ENCODE results near the gene ARPC1A. TPM values are rescaled to one million over a fixed set of nuclear protein-coding genes. Genes with fewer than 3 reads are reported as not detected.
"Not testable (repeated sequence)": the region's sequence is repeated elsewhere in the genome, so short reads cannot be mapped to it uniquely, and the experiment has no call there.

ARPC1A gene
- total and polyA plus RNA-seq, 4 experiments from 2014 or later = 46.2 to 64.2 (median 50.3) TPM

DNA sequence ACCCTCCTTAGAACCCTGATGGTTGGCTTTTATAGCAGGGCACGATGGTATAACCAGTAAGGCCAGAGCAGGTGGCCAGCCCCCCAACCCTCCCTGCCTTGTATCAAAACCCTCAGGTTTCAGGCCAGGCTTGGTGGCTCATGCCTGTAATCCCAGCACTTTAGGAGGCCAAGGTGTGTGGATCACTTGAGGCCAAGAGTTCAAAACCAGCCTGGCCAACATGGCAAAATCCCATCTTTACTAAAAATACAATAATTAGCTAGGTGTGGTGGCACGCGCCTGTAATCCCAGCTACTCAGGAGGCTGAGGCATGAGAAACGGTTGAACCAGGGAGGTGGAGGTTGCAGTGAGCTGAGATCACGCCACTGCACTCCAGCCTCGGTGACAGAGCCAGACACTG is 3.0 kb upstream of the ARPC1A start:
- H3K4me1 ChIP-seq (ENCODE audit: insufficient read depth, low read length) = peaks cover 21% of the 10 kb centered on the region
- Mint-ChIP-seq H3K27ac (peak overlapping the region in 1 of 7 donors; percentile 27), H3K36me3 (peaks cover 0 to 11% of the 10 kb centered on the region in 2 donors), H3K4me3 (peak overlapping the region in 1 of 8 donors; percentile 29), H3K4me1 (peaks cover 10 to 15% (median 12%) of the 10 kb centered on the region in 4 donors)
- CTCF ChIA-PET (ENCODE audit: partially characterized antibody) = interaction anchor here (1.2 kb wide), 1 partner anchor 9 kb away, joined by 4 read pairs; no protein-coding TSS in a partner anchor
- H3K27me3 Mint-ChIP-seq; DNase-seq; H3K27ac ChIP-seq (ENCODE audit: low read depth, low read length); H3K9me3 ChIP-seq (ENCODE audit: control insufficient read depth in 1 of 2, low read length in 2 of 2); H3K36me3 ChIP-seq (ENCODE audit: insufficient read depth, low read length); H3K27me3 ChIP-seq (ENCODE audit: insufficient read depth, low read length); H3K9me3 Mint-ChIP-seq; intact Hi-C loops (cut with micrococcal nuclease); POLR2A ChIA-PET (ENCODE audit: partially characterized antibody); H3K4me3 ChIP-seq (ENCODE audit: low read length in 2 of 2): not testable (repeated sequence)

- Mint-ChIP-seq H3K27ac (peak overlapping the region in 3 of 7 donors; percentile 91 to 97 (median 93)), H3K4me1 (peaks cover 21 to 32% (median 25%) of the 10 kb centered on the region in 4 donors), H3K4me3 (peak overlapping the region; percentile 86 to 95 (median 90)), H3K27me3 (no peaks in the 10 kb centered on the region), H3K36me3 (peaks cover 0 to 11% of the 10 kb centered on the region in 2 donors), H3K9me3 (peaks cover 0 to 2% (median 0%) of the 10 kb centered on the region in 8 donors)
- Histone ChIP-seq H3K4me1 (ENCODE audit: insufficient read depth, low read length) (peaks cover 37% of the 10 kb centered on the region), H3K9me3 (ENCODE audit: control insufficient read depth in 1 of 2, low read length in 2 of 2) (no peaks in the 10 kb centered on the region), H3K27me3 (ENCODE audit: insufficient read depth, low read length) (no peaks in the 10 kb centered on the region), H3K4me3 (ENCODE audit: low read length in 2 of 2) (no peak overlapping the region), H3K36me3 (ENCODE audit: insufficient read depth, low read length) (no peaks in the 10 kb centered on the region), H3K27ac (ENCODE audit: low read depth, low read length) (no peak overlapping the region)
- POLR2A ChIA-PET (ENCODE audit: partially characterized antibody) = no interaction called here
- CTCF ChIA-PET (ENCODE audit: partially characterized antibody) = interaction anchor here (4.0 kb wide), 1 partner anchor 12 kb away, joined by 40 read pairs; no protein-coding TSS in a partner anchor
- no peak for DNase-seq
- intact Hi-C loops (cut with micrococcal nuclease) = loop anchor here (2.0 kb wide), 1 partner anchor 56 kb away; no protein-coding TSS in a partner anchor
Observed at GRCh38 chr7:99324559-99324958, 1.1 kb upstream of the ARPC1A start.

DNA sequence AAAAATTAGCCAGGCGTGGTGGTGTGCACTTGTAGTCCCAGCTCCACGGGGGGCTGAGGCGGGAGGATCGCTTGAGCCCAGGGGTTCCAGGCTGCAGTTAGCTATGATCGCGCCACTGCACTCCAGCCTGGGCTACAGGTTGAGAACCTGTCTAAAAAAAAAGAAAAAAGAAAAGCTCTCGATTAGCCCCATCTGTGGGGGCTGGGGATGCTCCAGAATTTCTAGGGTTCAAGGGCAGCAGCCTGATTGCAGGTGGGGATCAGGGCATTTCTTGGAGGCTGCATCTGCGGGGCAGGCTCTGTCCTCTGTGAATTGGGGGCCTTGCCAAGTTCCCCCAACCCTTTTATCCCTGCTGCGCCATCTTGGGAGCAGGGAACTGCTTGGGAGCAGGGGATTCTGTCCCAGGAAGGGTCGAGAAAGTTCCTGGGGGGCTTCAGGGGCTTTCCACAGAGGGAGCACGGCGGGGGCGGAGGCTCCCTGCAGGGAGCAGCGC is 651 bp upstream of the ARPC1A start:
- ChIA-PET POLR2A (ENCODE audit: partially characterized antibody) (interaction anchor here (0.5 to 2.4 kb wide), 7 partner anchors 12 to 445 kb away, joined by 3 to 15 read pairs (median 4); partner anchors contain the start of genes ARPC1B, BUD31 and PDAP1), CTCF (ENCODE audit: partially characterized antibody) (interaction anchor here (4.0 kb wide), 1 partner anchor 12 kb away, joined by 40 read pairs; no protein-coding TSS in a partner anchor)
- Mint-ChIP-seq H3K27me3 (no peaks in the 10 kb centered on the region), H3K4me1 (peaks cover 24 to 37% (median 28%) of the 10 kb centered on the region in 4 donors), H3K27ac (peak overlapping the region; percentile 87 to 97 (median 93)), H3K9me3 (peaks cover 0 to 2% (median 0%) of the 10 kb centered on the region in 8 donors), H3K36me3 (peaks cover 0 to 11% of the 10 kb centered on the region in 2 donors), H3K4me3 (peak overlapping the region; percentile 86 to 95 (median 90))
- no peaks in the 10 kb centered on the region for H3K27me3 ChIP-seq (ENCODE audit: insufficient read depth, low read length)
- intact Hi-C loops (cut with micrococcal nuclease) = loop anchor here (1.0 to 5.0 kb wide), 3 partner anchors 56 to 183 kb away; partner anchors contain the start of genes BUD31, PDAP1 and SMURF1
- peak overlapping the region; percentile 96 for H3K27ac ChIP-seq (ENCODE audit: low read depth, low read length)
- H3K36me3 ChIP-seq (ENCODE audit: insufficient read depth, low read length) = no peaks in the 10 kb centered on the region
- H3K4me1 ChIP-seq (ENCODE audit: insufficient read depth, low read length) = peaks cover 42% of the 10 kb centered on the region
- H3K4me3 ChIP-seq (ENCODE audit: low read length in 2 of 2) = peak overlapping the region; percentile 36 to 99
- DNase-seq = peak in 1 of 5 donors; percentile 8
- no peaks in the 10 kb centered on the region for H3K9me3 ChIP-seq (ENCODE audit: control insufficient read depth in 1 of 2, low read length in 2 of 2)

DNA sequence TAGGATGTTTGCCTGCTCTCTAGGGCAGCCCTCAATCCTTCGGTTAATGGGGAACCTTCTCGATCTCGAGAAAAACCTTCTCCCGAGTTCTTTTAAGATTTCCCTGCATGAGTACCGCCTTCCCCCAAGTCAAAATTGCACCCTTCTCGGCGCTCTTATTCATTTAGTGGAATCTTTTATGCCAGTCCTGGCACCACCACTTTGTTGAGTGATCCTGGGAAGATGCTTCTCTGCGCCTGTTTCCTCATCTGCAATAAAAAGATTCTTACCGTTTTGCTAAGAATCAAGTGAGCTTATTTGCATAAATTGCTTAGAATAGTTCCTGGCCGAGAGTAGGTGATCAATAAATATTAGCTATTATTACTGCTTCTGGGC is 697 bp downstream of the ARPC1A start:
- no peak for DNase-seq
- Histone ChIP-seq H3K4me3 (ENCODE audit: low read length in 2 of 2) (peak overlapping the region; percentile 36 to 99), H3K4me1 (ENCODE audit: insufficient read depth, low read length) (peaks cover 51% of the 10 kb centered on the region), H3K27me3 (ENCODE audit: insufficient read depth, low read length) (no peaks in the 10 kb centered on the region), H3K9me3 (ENCODE audit: control insufficient read depth in 1 of 2, low read length in 2 of 2) (no peaks in the 10 kb centered on the region), H3K27ac (ENCODE audit: low read depth, low read length) (peak overlapping the region; percentile 96), H3K36me3 (ENCODE audit: insufficient read depth, low read length) (no peaks in the 10 kb centered on the region)
- peak overlapping the region; percentile 89 to 97 (median 94) for H3K27ac Mint-ChIP-seq
- peak overlapping the region; percentile 86 to 95 (median 90) for H3K4me3 Mint-ChIP-seq
- CTCF ChIA-PET (ENCODE audit: partially characterized antibody) = interaction anchor here (0.6 to 4.0 kb wide), 3 partner anchors 14 to 174 kb away, joined by 3 to 40 read pairs (median 4); partner anchors contain the start of gene ZNF394
- H3K27me3 Mint-ChIP-seq = no peaks in the 10 kb centered on the region
- intact Hi-C loops (cut with micrococcal nuclease) = loop anchor here (5.0 kb wide), 1 partner anchor 184 kb away; the partner anchor contains the start of gene SMURF1
- peaks cover 30 to 50% (median 38%) of the 10 kb centered on the region in 4 donors for H3K4me1 Mint-ChIP-seq
- H3K9me3 Mint-ChIP-seq = peaks cover 0 to 2% (median 0%) of the 10 kb centered on the region in 8 donors
- peaks cover 0 to 15% of the 10 kb centered on the region in 2 donors for H3K36me3 Mint-ChIP-seq
- POLR2A ChIA-PET (ENCODE audit: partially characterized antibody) = interaction anchor here (1.3 to 2.4 kb wide), 6 partner anchors 12 to 447 kb away, joined by 3 to 15 read pairs (median 4); partner anchors contain the start of genes BUD31 and PDAP1

DNA sequence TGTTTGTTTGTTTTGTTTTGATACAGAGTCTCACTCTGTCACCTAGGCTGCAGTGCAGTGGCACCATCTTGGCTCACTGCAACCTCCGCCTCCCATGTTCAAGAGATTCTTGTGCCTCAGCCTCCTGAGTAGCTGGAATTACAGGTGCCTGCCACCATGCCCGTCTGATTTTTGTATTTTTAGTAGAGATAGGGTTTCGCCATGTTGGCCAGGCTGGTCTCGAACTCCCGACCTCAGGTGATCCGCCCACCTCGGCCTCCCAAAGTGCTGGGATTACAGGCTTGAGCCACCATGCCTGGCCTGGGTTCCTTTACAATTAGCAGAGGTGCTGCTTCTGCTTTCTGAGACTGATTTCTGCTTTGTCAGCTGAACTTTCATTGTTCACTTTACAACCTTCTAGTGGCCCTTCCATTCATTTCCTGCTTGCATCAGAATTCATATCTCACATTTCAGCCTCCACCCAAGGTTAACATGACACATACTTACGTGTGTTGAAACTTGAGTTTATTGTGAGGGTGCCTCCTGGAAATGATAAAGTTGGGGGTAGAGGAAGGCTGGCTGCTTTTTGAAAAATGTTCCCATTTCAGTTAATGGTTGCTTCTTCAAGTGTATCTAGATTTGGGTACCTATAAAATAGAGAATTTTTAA is 4.7 kb downstream of the ARPC1A start:
- ChIA-PET POLR2A (ENCODE audit: partially characterized antibody) (interaction anchor here (1.1 kb wide), 1 partner anchor 228 kb away, joined by 3 read pairs; the partner anchor contains the start of gene ZNF655), CTCF (ENCODE audit: partially characterized antibody) (interaction anchor here (1.4 kb wide), 1 partner anchor 18 kb away, joined by 5 read pairs; no protein-coding TSS in a partner anchor)
- intact Hi-C loops (cut with micrococcal nuclease); H3K27ac ChIP-seq (ENCODE audit: low read depth, low read length); H3K4me3 ChIP-seq (ENCODE audit: low read length in 2 of 2); DNase-seq; H3K9me3 Mint-ChIP-seq; H3K27me3 ChIP-seq (ENCODE audit: insufficient read depth, low read length); H3K36me3 ChIP-seq (ENCODE audit: insufficient read depth, low read length); H3K9me3 ChIP-seq (ENCODE audit: control insufficient read depth in 1 of 2, low read length in 2 of 2); H3K27me3 Mint-ChIP-seq: not testable (repeated sequence)
- Mint-ChIP-seq H3K27ac (peak overlapping the region; percentile 37 to 88 (median 56)), H3K4me3 (peak overlapping the region in 5 of 8 donors; percentile 34 to 52 (median 45)), H3K36me3 (peaks cover 16 to 37% of the 10 kb centered on the region in 2 donors), H3K4me1 (peaks cover 39 to 65% (median 50%) of the 10 kb centered on the region in 4 donors)
- H3K4me1 ChIP-seq (ENCODE audit: insufficient read depth, low read length) = peaks cover 48% of the 10 kb centered on the region

DNA sequence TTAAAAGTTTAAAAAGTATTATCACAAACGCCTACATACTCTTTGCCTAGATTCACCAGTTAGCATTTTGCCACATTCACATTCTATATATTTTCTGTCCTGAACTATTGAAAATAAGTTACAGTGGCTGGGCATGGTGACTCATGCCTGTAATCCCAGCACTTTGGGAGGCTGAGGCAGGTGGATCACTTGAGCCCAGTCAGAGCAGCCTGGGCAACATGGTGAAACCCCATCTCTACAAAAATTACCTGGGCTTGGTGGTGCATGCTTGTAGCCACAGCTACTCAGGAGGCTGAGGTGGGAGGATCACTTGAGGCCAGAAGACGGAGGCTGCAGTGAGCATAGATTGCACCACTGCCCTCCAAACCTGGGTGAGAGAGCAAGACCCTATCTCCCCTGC is 5.3 kb downstream of the ARPC1A start:
- Histone ChIP-seq H3K36me3 (ENCODE audit: insufficient read depth, low read length) (peaks cover 12% of the 10 kb centered on the region), H3K27me3 (ENCODE audit: insufficient read depth, low read length) (no peaks in the 10 kb centered on the region), H3K4me1 (ENCODE audit: insufficient read depth, low read length) (peaks cover 48% of the 10 kb centered on the region), H3K27ac (ENCODE audit: low read depth, low read length) (no peak overlapping the region), H3K9me3 (ENCODE audit: control insufficient read depth in 1 of 2, low read length in 2 of 2) (no peaks in the 10 kb centered on the region), H3K4me3 (ENCODE audit: low read length in 2 of 2) (no peak overlapping the region)
- Mint-ChIP-seq H3K27ac (peak overlapping the region in 4 of 7 donors; percentile 13 to 61 (median 35)), H3K9me3 (peaks cover 0 to 2% (median 0%) of the 10 kb centered on the region in 8 donors), H3K36me3 (peaks cover 17 to 40% of the 10 kb centered on the region in 2 donors), H3K27me3 (no peaks in the 10 kb centered on the region), H3K4me1 (peaks cover 39 to 65% (median 49%) of the 10 kb centered on the region in 4 donors), H3K4me3 (no peak overlapping the region)
- ChIA-PET CTCF (ENCODE audit: partially characterized antibody) (no interaction called here), POLR2A (ENCODE audit: partially characterized antibody) (no interaction called here)
- no peak for DNase-seq
- intact Hi-C loops (cut with micrococcal nuclease) = no loop called here

DNA sequence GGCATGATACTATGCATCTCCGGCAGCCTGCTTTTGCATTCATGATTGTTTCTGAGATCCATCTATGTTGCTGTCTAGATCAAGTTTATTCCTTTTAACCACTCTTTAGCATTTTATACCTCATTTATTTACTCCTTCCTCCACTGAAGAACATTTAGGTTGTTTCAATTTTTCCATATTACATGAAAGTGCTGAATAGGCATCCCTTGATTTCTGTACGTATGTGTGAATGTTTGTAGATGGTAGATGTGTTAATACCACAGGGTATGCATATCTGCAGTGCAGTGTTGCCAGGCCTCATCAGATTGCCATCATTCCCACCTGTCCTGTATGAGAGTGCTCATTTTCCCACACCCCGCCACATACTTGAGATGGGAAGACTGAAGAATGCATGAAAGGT is 13.9 kb downstream of the ARPC1A start:
- H3K9me3 ChIP-seq (ENCODE audit: control insufficient read depth in 1 of 2, low read length in 2 of 2) = no peaks in the 10 kb centered on the region
- H3K4me1 Mint-ChIP-seq = peaks cover 0 to 10% (median 3%) of the 10 kb centered on the region in 4 donors
- peaks cover 44 to 66% of the 10 kb centered on the region in 2 donors for H3K36me3 Mint-ChIP-seq
- no peak overlapping the region for H3K4me3 ChIP-seq (ENCODE audit: low read length in 2 of 2)
- intact Hi-C loops (cut with micrococcal nuclease) = no loop called here
- no peaks in the 10 kb centered on the region for H3K4me1 ChIP-seq (ENCODE audit: insufficient read depth, low read length)
- POLR2A ChIA-PET (ENCODE audit: partially characterized antibody) = interaction anchor here (1.4 kb wide), 1 partner anchor 10 kb away, joined by 3 read pairs; no protein-coding TSS in a partner anchor
- no peak overlapping the region for H3K27ac ChIP-seq (ENCODE audit: low read depth, low read length)
- H3K9me3 Mint-ChIP-seq = no peaks in the 10 kb centered on the region
- CTCF ChIA-PET (ENCODE audit: partially characterized antibody) = no interaction called here
- DNase-seq = no peak
- H3K36me3 ChIP-seq (ENCODE audit: insufficient read depth, low read length) = peaks cover 65% of the 10 kb centered on the region
- H3K27me3 Mint-ChIP-seq = no peaks in the 10 kb centered on the region
- H3K27me3 ChIP-seq (ENCODE audit: insufficient read depth, low read length) = no peaks in the 10 kb centered on the region
- peak overlapping the region in 3 of 7 donors; percentile 15 to 80 (median 33) for H3K27ac Mint-ChIP-seq
- no peak overlapping the region for H3K4me3 Mint-ChIP-seq

All from CD4-positive, alpha-beta memory T cell (primary cell).